OCI-M2 (cell line): ENCODE measurements around the gene DYRK1A.
A peak's percentile ranks its signal among the peaks of the same experiment; 100 is the strongest.

Experiments used
- DNase-seq: peaks from one replicate; lab custom pipeline; 2025; ENCODE audit not compliant: unreplicated experiment; lab: John Stamatoyannopoulos, UW

The DYRK1A gene

GRCh38 chr21:37415939-37416338 is 49.4 kb downstream of the DYRK1A start:
- DNase-seq = no peak

GRCh38 chr21:37416914-37417313 is 50.3 kb downstream of the DYRK1A start:
- DNase-seq = no peak

- DNase-seq = no peak
Observed at GRCh38 chr21:37419228-37419906, 52.8 kb downstream of the DYRK1A start.

- DNase-seq = no peak
Observed at GRCh38 chr21:37421306-37421705, 54.7 kb downstream of the DYRK1A start.

GRCh38 chr21:37422382-37422781 is 55.8 kb downstream of the DYRK1A start:
- no peak for DNase-seq

GRCh38 chr21:37423103-37423502 is 56.5 kb downstream of the DYRK1A start:
- no peak for DNase-seq

- no peak for DNase-seq
Observed at GRCh38 chr21:37424396-37424795, 57.8 kb downstream of the DYRK1A start.

GRCh38 chr21:37425001-37425400 is 58.4 kb downstream of the DYRK1A start:
- DNase-seq = no peak

- DNase-seq = no peak
Observed at GRCh38 chr21:37425684-37426083, 59.1 kb downstream of the DYRK1A start.

GRCh38 chr21:37427221-37427620 is 60.6 kb downstream of the DYRK1A start:
- no peak for DNase-seq

- DNase-seq = no peak
Observed at GRCh38 chr21:37429356-37429755, 62.8 kb downstream of the DYRK1A start.

GRCh38 chr21:37430184-37430821 is 63.7 kb downstream of the DYRK1A start:
- DNase-seq = no peak

GRCh38 chr21:37431243-37431642 is 64.7 kb downstream of the DYRK1A start:
- no peak for DNase-seq

- DNase-seq = no peak
Observed at GRCh38 chr21:37432710-37433455, 66.3 kb downstream of the DYRK1A start.

GRCh38 chr21:37433456-37433840 is 66.9 kb downstream of the DYRK1A start:
- DNase-seq = no peak

GRCh38 chr21:37435120-37435519 is 68.5 kb downstream of the DYRK1A start:
- peak; percentile 96 for DNase-seq

GRCh38 chr21:37435711-37436110 is 69.1 kb downstream of the DYRK1A start:
- no peak for DNase-seq

- DNase-seq = no peak
Observed at GRCh38 chr21:37436174-37436573, 69.6 kb downstream of the DYRK1A start.

- no peak for DNase-seq
Observed at GRCh38 chr21:37437376-37438080, 71.0 kb downstream of the DYRK1A start.

GRCh38 chr21:37443683-37444082 is 77.1 kb downstream of the DYRK1A start:
- DNase-seq = no peak

GRCh38 chr21:37445228-37445627 is 78.7 kb downstream of the DYRK1A start:
- no peak for DNase-seq

- no peak for DNase-seq
Observed at GRCh38 chr21:37446552-37446951, 80.0 kb downstream of the DYRK1A start.
